H1 (cell line): ENCODE measurements around the gene HSDL2. TPM values are rescaled to one million over a fixed set of nuclear protein-coding genes. Genes with fewer than 3 reads are reported as not detected.

Source experiments
- BCL11A ChIP-seq, 2 experiments: IDR thresholded peaks; one replicate each; pipeline ENCODE4 v1.6.1; 2011; ENCODE audit warnings: low read depth in 2 of 2, low read length in 2 of 2, mild to moderate bottlenecking in 2 of 2
- CBX5 ChIP-seq: fragments of 300-800, 300-1000 bp; sonication (generic); IDR thresholded peaks from 2 replicates; pipeline ENCODE4 v1.7.1; 2016; ENCODE audit warnings: antibody characterized with exemption, low read length, low read depth
- CEBPB ChIP-seq: IDR thresholded peaks from 2 replicates; pipeline ENCODE4 v1.6.1; 2012; ENCODE audit warnings: low read depth, low read length
- polyA plus RNA-seq, 7 experiments: library from polyadenylated mRNA; depleted of rRNA in 3 of 7; stranded (reverse) in 5 of 7; unstranded in 2 of 7; fragments of >200 nt in 5 of 7; fragments of 200-250 nt in 2 of 7; gene quantifications; 1 replicate in 5 of 7; 2 replicates in 1 of 7; 4 replicates in 1 of 7; pipeline versions ENCODE4 v1.2.1 to v1.2.3, GENCODE V29; 2011 to 2013; ENCODE audit warnings: missing spikeins in 2 of 7, mixed read lengths in 2 of 7
- total RNA-seq: library from RNA; stranded (reverse); fragmentation: NEBNext Ultra II Directional; extraction: Animal tissue kit (Norgen Biotek cat#: 25700); gene quantifications from 2 replicates; pipeline ENCODE4 v1.2.1, GENCODE V29; 2021

The HSDL2 gene
- total and polyA plus RNA-seq, 2 of the 8 experiments (the other 6 are each of a cell fraction or from before 2014, with no cell fraction given), result 6.6 to 15.4 TPM

DNA sequence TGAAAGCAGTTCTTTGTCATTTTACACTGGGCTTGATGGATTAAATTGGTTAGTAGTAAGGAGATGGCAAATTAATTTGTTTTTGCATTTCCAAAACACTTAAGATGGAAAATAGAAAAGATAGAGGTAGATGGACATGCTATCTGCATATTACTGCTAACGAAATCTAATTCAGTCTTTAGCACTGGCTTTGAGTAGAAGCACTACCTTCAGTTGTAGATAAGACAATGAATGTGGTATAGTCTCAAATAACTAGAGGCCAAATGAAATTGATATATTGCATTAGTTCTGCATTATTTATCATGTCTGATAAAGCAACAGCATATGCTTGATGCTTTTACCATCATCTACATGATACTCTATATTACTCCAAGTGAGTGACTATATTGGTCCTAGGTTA is 140.2 kb downstream of the HSDL2 start (continued):
- TF ChIP-seq CBX5 (no peak), CEBPB (no peak), BCL11A (IDR thresholded peaks at IDR 0.05; ENCODE audit: low read depth in 2 of 2, low read length in 2 of 2) (no peak)
